Activated CD8-positive, alpha-beta memory T cell treated with anti-CD3 and anti-CD28 coated beads, Interleukin-2, amount 50 U/mL, for 24 hours (primary cell): ENCODE measurements around the gene PLXNB1.

Source experiments
- DNase-seq: peaks from one replicate; pipeline ENCODE4 v3.0.0-alpha.2; 2020; ENCODE audit errors: extremely low read depth

PLXNB1 gene

DNA sequence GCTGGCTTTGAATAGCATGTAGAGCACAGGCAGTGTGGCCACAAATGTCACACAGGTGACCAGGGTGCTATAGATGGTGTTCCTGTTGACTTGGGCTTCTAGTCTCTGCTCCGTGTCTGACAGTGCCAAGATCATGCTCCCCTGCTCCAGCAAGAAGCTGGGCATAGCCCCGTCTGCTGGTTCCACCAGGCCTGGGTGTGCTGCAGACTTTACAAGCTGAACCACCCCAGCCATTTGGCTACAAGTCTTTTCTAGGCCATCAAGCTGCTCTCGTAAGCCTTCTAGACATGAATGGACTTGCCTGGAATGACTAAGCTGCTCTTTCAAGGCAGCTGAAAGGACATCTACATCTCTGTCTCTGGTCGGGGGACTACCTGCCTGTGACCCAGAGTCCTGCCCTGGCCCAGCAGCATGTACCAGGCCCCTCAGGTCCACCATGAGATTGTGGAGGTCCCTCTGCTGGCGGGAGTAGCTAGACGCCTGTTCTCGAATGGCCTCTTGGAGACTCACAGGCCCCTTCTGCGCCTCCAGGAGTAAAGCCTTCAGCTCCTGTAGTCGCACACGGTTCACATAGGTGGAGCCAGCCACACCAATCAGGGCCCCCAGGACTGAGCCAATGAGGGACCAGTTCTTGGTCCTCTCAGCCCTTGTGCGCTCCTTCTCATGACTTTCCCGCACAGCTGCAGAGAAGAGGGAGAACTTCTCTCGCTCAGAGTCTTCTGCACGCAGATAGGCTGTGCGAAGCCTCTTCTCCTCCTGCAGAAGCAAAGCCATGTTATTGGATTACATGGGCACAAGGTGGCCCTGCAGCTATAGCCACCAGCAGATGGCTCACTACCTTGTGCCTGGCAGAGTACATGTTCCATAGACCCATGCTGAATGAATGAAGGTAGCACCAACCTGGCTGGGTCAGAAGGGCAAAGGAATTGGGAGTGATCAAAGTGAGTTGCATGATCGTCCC lies 2.8 kb upstream of the PLXNB1 start:
- no peak for DNase-seq

- DNase-seq = no peak
Measured at GRCh38 chr3:48431224-48432029, 1.5 kb upstream of the PLXNB1 start.

- DNase-seq = no peak
Measured at GRCh38 chr3:48430708-48431101, 819 bp upstream of the PLXNB1 start.

DNA sequence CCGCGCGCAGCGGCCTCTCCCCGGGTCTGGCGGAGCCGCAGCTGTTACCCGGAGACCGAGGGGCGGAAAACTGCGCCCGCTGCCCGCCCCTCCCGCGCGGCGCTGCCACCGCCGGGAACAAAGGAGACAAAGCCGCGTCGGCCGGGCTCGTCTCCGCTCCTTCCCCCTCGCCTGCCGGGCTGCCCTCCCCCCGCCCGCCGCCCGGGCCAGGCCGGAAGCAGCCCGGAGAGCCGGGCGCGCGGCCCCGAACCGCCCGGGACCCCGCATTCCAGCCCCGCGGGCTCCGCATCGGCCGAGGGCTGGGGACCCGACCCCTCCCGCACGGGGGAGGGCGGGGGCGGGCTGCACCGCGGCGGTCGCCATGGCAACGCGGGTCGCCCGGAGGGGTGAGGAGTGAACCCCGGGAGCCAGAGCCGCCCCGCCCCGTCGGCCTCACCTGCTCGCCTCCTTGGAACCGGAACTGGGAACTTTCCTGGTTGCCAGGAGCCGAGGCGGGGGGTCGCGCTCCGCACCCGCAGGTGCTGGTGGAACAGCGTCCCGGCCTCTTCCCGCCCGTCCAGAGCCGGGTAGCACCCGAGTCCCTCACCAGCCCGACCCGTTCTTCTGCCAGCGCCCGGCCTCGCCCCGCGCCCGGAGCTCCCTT lies 448 bp downstream of the PLXNB1 start:
- no peak for DNase-seq

DNA sequence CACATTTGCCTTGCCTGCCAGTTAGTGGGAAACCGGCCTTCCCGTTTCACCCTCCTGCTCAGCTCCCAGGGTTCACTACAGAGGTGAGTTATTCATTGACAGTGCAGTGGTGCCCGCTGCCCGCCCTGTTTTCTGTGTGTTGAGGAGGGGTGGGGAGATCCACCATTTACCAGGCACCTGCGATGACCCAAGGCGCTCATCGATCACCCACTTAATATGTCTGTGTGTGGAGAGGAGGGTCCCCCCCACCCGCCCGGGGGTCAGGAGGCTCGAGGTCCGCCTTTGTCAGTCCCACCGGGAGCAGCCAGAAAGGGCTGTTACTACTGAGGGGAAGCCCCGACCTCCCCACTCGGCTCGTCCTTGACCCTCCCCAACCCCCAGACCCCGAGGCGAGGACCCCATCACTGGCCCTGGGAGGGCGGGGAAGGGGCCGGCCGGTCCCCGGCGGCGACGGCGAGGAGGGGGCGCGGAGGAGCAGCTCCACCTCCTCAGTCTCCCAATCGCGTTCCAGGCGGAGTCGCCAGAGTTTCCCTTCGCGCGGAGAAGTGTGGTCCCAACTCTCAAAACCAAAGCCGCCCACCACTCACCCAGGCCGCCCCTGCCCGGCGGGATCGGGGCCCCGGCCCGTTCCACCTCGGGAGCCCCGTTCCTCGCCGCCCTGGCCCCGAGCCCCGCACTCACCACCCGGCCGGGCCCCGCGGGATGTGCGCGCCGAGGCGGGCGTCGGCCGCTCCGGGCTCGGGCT lies 1.1 kb downstream of the PLXNB1 start:
- DNase-seq = no peak

DNA sequence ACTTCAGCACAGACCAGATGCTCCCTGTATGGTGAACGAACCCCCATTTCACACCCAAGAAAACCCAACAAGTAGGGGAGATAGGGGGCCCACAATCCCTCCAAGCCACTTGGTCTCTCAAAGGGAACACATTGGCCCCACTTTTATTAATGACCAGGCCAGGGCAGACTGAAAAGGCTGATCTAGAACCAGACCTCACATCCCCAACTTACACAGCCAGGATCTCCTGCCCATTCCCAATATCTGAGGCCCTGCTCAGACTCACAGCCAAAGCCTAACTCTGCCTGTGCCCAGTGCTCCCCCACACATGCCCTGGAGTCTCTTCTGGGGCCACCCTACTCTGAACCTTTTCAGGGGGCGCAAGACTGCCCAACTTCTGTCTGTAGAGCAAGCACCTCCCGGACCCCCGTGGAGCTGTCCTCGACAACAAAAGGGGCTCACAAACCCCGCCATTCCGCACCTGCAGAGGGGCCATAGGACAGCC lies 1.8 kb downstream of the PLXNB1 start:
- no peak for DNase-seq

DNA sequence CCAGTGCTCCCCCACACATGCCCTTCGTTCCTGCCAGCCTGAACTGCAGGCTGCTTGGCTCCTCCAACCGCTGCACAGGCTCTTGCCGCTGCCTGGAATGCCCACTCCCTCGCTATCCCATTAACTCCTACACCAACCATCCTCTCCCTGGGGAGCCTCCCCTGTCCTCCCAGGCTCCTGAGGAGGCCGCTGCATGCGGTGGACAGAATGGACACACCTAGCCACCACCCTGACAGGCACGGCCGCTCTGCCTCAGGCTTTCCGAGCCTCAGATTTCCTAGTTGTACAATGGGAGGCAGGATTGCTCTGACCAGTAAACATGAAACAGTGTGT lies 2.3 kb downstream of the PLXNB1 start:
- DNase-seq = no peak

GRCh38 chr3:48426944-48427629 lies 2.8 kb downstream of the PLXNB1 start:
- no peak for DNase-seq

DNA sequence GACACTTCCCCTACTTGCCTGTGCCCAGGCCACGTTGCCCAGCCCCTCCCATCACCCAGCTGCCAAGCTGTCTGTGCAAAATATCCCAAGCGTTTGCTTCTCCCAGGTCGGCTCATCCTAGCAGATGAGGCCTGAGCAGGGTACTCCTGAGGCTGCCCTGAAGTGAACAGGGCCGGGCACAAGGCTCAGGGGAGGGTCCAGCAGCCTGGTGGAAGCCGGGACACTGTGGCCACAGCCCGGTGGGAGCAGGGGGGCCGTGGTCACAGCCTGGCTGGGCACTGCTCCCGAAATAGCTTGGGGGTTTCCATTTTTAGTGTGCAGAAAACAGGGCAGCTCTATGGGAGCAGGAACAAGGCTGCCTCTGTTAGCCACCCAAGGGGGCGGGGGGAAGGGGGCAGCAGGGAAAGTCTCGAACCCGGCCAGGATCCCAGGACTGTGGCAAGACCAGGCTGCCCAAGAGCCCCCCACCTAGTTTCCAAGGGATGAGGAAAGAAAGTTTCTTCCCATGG lies 3.4 kb downstream of the PLXNB1 start:
- no peak for DNase-seq

DNA sequence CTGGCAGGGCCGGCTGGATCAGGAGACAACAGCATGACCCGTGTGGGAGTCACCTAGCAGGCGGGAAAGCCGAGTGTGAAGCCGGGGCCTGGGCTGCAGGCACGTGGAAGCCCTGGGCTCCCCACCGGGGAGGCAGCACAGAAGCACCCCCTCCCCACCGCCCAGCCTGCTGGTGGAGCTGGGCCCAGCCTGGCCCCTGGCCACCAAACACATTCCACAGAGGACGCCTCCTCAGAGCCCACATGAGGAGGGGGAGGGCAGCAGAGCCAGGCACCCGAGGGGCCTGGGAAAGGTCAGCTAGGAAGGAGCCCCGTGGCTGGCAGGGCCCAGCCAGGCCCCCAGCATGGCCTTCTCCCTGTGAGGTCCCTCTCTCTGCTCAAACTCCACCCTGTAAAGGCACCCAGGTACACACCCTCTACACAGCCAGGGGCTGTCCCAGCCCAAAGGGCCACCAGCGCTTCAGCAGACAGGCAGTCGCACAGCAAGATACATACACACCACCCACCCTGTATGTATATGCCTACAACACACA lies 4.5 kb downstream of the PLXNB1 start:
- DNase-seq = no peak

- DNase-seq = no peak
Measured at GRCh38 chr3:48423883-48424695, 5.8 kb downstream of the PLXNB1 start.

GRCh38 chr3:48423241-48423882 lies 6.5 kb downstream of the PLXNB1 start:
- no peak for DNase-seq

- no peak for DNase-seq
Measured at GRCh38 chr3:48422681-48423080, 7.2 kb downstream of the PLXNB1 start.

- no peak for DNase-seq
Measured at GRCh38 chr3:48422272-48422671, 7.6 kb downstream of the PLXNB1 start.

GRCh38 chr3:48420561-48420960 lies 9.3 kb downstream of the PLXNB1 start:
- DNase-seq = no peak

DNA sequence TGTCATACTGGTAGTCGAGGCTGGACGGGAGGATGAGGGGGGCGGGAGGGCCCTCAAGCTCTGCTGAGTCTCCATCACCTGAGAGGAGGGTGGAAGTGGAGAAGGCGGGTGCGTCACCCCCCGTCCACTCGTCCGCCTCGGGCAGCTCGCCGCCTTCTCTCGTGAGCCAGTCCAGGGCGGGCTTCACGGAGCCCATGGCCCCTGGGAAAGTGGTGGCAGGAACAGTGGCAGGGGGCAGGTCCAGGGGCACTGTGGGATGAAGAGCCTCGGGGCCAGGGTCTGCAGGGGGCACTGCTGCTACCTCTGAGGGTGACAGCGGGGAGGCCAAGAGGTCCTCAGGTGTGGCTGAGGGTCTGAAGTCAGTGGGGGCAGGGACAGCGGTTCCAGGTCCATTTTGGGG lies 10.3 kb downstream of the PLXNB1 start:
- DNase-seq = no peak

DNA sequence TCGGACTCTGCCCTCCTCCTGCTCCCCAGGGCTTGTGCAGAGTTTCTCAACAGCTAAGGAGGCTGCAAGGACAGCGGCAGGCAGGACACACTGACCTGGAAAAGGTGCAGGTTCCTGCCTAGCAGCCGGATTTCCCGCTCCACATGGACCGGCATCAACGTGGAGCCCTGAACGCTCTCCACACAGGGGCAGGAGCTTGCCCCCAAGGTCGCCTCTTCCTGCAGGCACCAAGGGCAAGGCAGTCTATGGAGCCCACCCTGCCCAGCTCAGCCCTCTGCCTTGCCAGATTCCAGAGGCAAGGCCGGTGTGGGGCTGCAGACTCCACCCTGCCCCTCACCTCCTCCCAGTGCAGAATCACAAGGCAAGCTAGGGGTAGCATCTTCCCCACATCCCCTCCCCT lies 10.7 kb downstream of the PLXNB1 start:
- no peak for DNase-seq

GRCh38 chr3:48418651-48419050 lies 11.2 kb downstream of the PLXNB1 start:
- DNase-seq = no peak

- DNase-seq = no peak
Measured at GRCh38 chr3:48418140-48418539, 11.7 kb downstream of the PLXNB1 start.
